Epidermal melanocyte (primary cell): ENCODE measurements around the gene ROBO1.

Source experiments
- DNase-seq: peaks from one replicate; pipeline ENCODE4 v3.0.0; 2011; ENCODE audit warnings: low spot score; ENCODE audit not compliant: insufficient read length

ROBO1 gene

DNA sequence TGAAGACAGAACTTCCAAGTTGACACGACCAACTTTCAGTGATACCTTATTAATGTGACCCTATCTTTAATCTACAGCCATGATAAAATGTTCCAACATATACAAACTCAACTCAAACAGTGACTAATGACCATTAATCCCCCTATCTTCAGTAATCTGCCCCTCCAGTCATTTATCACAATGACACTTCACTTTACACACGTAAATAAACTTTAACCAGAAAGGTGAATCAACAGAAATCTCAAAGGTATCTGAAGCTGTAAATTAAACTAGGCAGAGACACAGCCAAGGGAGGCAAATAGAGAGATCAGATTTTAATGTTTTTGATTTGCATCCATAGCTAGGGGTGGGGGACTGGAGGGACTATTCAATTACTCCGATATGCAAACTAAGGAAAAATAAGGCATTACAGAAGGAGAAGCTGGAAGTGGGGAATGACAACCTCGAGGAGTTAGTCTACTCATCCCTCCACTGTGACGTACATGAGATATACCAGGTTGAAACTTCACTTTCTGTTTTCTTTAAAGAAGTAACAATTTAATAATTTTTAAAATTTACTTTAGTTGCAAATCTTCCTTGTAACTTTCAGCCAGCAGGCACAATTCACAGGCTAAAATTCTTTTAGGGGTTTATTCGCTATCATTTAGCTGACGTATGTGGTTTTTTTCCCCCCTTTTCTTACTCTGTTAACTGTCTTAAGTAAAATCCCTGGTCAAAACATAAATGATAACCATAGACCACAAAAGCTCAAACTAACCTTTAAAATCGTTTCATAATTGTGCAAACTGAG lies 751.0 kb downstream of the ROBO1 start:
- DNase-seq, result no peak

GRCh38 chr3:79015854-79016253 lies 751.9 kb downstream of the ROBO1 start:
- DNase-seq, result no peak

GRCh38 chr3:79012946-79013362 lies 754.8 kb downstream of the ROBO1 start:
- no peak for DNase-seq

- no peak for DNase-seq
Measured at GRCh38 chr3:79012530-79012913, 755.3 kb downstream of the ROBO1 start.

DNA sequence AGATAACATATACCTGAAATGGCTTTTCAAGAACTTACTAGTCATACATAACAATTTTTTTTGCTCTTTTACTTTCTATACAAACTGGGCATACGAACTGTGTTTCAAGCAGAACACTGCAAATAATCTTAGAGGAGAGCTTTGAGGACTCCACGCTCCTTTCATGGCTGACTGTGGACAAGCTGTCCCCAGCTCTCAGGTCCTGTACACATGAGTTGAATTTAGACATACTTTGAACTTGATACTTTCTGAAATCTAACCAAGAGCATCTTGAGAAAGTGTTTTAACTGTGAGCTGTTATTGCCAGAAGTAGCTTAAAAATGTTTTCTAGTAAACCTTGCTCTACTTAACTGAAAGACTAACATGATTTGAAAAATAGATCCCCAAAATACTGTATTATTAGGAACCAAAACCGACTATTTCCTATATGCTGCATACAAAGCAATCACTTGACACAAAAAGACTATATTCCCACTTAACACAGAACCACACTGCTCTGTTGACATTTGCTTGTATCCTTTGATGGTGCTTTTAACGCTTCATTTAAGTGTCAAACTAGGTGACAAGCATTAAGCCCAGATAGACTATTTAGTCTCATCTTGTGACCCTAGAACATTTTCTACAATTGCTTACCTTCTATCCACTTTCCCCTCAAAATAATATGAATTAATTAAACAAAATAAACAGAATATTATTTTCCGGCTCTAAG lies 755.8 kb downstream of the ROBO1 start:
- DNase-seq, result no peak

- DNase-seq, result no peak
Measured at GRCh38 chr3:79009861-79010260, 757.9 kb downstream of the ROBO1 start.

DNA sequence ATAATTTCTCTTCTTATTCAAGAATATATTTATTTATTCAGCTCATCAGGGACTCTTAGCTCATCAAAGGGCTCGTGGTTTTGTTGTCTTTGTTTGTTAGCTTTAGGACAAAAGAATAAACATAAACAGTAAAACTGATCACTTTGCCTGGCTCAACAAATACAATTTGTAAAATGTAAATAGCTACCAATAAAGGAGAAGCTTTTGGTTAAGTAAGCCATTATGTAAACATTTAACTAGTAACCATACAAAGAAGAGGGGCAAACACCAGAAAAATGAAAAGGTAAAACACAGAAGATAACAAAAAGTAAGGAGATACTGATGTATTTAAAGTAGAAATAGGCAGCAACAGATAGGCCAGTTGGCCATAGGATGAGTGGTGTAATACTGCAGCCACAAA lies 761.7 kb downstream of the ROBO1 start:
- no peak for DNase-seq

- DNase-seq, result no peak
Measured at GRCh38 chr3:79005084-79005483, 762.7 kb downstream of the ROBO1 start.

GRCh38 chr3:79003994-79004393 lies 763.8 kb downstream of the ROBO1 start:
- no peak for DNase-seq

GRCh38 chr3:79002465-79003372 lies 765.1 kb downstream of the ROBO1 start:
- no peak for DNase-seq

DNA sequence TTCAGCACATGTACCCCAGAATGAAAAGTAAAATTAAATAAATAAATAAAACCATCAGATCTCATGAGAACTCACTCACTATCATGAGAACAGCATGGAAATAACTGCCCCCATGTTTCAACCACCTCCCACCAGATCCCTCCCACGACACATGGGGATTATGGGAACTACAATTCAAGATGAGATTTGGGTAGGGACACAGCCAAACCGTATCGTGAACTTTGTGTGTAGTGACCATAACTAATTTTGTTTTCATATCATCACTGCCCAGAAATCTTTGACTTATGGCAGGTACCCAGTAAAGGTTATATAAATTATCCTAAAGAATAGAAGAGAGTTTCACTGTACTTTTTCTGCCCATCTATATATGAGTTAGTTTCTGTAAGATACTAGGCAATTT lies 766.5 kb downstream of the ROBO1 start:
- DNase-seq, result no peak

DNA sequence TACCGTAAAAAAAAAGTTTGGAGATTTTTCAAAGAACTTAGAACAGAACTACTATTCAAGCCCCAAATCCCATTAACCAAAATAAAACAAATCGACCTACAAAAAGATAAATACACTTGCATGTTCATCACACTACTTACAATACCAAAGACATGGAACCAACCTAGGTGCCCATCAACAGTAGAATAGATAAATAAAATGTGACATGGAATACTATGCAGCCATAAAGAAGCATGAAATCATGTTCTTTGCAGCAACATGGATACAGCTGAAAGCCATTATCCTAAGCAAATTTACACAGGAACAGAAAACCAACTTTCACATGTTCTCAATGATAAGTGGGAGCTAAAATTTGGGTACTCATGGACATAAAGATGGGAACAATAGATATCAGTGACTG lies 768.7 kb downstream of the ROBO1 start:
- DNase-seq, result no peak

GRCh38 chr3:78995087-78995486 lies 772.7 kb downstream of the ROBO1 start:
- DNase-seq, result no peak

DNA sequence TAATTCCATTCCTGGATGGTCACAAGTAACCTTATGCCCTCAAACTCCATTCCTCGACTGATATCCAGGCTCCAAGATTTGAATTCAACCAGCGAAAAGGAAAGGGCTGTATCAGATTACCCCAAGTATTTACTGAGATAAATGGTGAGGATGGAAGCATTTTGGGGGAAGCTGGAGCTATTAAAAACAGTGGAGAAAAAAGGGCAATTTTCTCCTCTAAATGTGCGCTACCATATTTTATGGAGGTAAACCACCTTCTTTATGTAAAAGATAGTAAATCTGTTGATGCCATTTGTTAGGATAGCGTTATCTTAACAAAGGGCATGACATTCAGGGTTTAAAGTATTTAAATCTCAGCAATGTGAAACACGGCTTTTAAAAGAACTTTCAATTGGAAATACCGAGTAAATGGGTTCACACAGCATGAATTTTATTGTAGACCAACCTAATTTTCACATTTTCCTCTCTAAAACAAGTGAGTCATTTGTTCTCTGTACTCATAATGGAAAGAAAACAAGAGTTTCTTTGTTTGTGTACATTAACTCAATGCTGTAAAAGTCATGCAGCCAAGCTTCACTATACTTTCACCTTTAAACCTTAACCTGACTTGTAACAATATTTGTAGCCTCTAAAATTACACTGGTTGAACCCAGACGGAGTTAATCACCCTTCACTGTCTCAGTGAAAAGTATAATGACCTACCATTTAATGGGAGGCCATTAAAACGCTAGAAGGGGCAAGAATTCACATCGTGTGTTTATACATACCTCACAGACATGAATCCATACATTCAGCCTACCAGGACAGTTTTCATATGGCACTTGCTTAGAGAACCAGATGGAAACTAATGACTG lies 773.4 kb downstream of the ROBO1 start:
- no peak for DNase-seq

GRCh38 chr3:78993375-78993774 lies 774.4 kb downstream of the ROBO1 start:
- no peak for DNase-seq

DNA sequence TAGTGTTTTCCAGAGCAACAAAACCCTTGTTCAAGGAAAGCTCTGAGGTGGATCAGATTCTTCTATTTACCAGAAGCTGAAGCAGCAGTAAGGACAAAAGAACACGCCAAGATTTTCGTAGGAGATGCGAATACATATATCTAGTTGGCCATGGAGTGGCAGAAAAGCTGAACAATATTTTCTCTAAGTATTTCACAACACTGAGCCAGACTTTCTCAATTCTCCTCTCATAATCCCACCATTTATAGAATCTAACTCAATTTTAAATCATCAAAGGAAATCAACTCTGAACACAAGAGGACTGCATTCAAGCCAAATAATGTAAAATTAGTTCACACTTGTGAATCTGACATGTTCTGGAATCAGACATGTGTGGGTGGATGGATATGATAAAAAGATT lies 775.0 kb downstream of the ROBO1 start:
- no peak for DNase-seq

GRCh38 chr3:78992400-78992799 lies 775.4 kb downstream of the ROBO1 start:
- DNase-seq, result no peak

- no peak for DNase-seq
Measured at GRCh38 chr3:78991656-78992055, 776.1 kb downstream of the ROBO1 start.

DNA sequence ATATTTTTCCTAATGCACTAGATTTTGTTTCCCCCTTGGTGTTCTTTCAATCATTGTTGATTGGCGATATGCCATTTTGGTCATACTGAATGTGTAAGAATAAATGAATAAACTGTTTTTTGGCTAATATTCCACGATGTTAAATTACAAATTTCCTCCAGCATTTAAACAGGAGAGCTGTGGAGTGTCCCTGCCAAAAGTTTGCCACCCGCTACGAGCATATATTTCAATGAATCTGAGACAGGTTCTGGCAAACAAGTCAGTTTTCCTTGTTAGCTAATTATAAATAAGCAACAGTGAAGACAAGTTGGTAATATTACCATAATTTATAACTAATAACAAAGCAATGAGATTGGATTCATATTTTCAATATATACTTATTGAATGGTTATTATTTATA lies 777.6 kb downstream of the ROBO1 start:
- DNase-seq, result no peak

DNA sequence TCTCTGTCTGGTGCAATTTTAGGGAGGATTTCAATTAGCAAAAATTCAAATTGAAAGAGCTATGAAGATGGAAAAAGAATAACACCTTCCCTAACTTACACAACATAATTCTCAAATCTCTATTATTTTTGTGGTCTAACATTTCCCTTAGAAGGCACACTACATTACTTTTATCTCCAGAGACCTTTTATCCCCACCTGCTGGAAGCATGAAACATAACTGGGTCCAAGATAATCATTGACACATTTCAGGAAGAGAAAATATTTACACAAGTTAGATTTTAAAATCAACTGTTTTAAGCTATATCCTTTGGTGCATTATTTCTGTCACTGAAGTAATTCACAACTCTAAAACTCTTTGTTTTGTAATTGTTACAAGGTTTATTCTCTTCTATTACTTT lies 779.5 kb downstream of the ROBO1 start:
- no peak for DNase-seq
